ENCODE results near the gene OR6B1.

The OR6B1 gene

GRCh38 chr7:143987513-143987912, 12.6 kb upstream of the OR6B1 start:
- no peak for TF ChIP-seq EGR1 (IDR thresholded peaks at IDR 0.05)
- no peak for TF ChIP-seq NFIC (IDR thresholded peaks at IDR 0.05)
- TF ChIP-seq TEAD4 (IDR thresholded peaks at IDR 0.05) = no peak
- TF ChIP-seq EP300 (IDR thresholded peaks at IDR 0.05; ENCODE audit: borderline replicate concordance) = no peak
- TF ChIP-seq REST (IDR thresholded peaks at IDR 0.05; ENCODE audit: low read depth) = no peak
- no peak for TF ChIP-seq CREB1 (IDR thresholded peaks at IDR 0.05; ENCODE audit: low read depth)
- no peak for TF ChIP-seq YY1 (IDR thresholded peaks at IDR 0.05; ENCODE audit: low read depth)
- TF ChIP-seq CEBPB (IDR thresholded peaks at IDR 0.05) = no peak
- no peak for TF ChIP-seq ZBTB7A (IDR thresholded peaks at IDR 0.05; ENCODE audit: low read depth)
- no peak for TF ChIP-seq TCF12 (IDR thresholded peaks at IDR 0.05; ENCODE audit: low read depth)
- TF ChIP-seq TAF1 (IDR thresholded peaks at IDR 0.05; ENCODE audit: low read depth) = no peak
- TF ChIP-seq MAX (IDR thresholded peaks at IDR 0.05) = no peak
- no peak for TF ChIP-seq FOXM1 (IDR thresholded peaks at IDR 0.05; ENCODE audit: borderline replicate concordance, low read depth)
- TF ChIP-seq USF1 (IDR thresholded peaks at IDR 0.05) = no peak
- TF ChIP-seq RAD21 (IDR thresholded peaks at IDR 0.05; ENCODE audit: low read depth) = no peak

GRCh38 chr7:143988976-143989745, 11.0 kb upstream of the OR6B1 start:
- TF ChIP-seq USF1 (IDR thresholded peaks at IDR 0.05) (no peak), TCF12 (IDR thresholded peaks at IDR 0.05; ENCODE audit: low read depth) (no peak), NFIC (IDR thresholded peaks at IDR 0.05) (no peak), TEAD4 (IDR thresholded peaks at IDR 0.05) (no peak), YY1 (IDR thresholded peaks at IDR 0.05; ENCODE audit: low read depth) (no peak), CREB1 (IDR thresholded peaks at IDR 0.05; ENCODE audit: low read depth) (no peak), CEBPB (IDR thresholded peaks at IDR 0.05) (no peak), ZBTB7A (IDR thresholded peaks at IDR 0.05; ENCODE audit: low read depth) (no peak), EP300 (IDR thresholded peaks at IDR 0.05; ENCODE audit: borderline replicate concordance) (no peak), TAF1 (IDR thresholded peaks at IDR 0.05; ENCODE audit: low read depth) (no peak), RAD21 (IDR thresholded peaks at IDR 0.05; ENCODE audit: low read depth) (no peak), MAX (IDR thresholded peaks at IDR 0.05) (no peak), EGR1 (IDR thresholded peaks at IDR 0.05) (no peak), REST (IDR thresholded peaks at IDR 0.05; ENCODE audit: low read depth) (no peak), FOXM1 (IDR thresholded peaks at IDR 0.05; ENCODE audit: borderline replicate concordance, low read depth) (no peak)

GRCh38 chr7:143992670-143993069, 7.5 kb upstream of the OR6B1 start:
- TF ChIP-seq TCF12 (IDR thresholded peaks at IDR 0.05; ENCODE audit: low read depth) (no peak), CEBPB (IDR thresholded peaks at IDR 0.05) (no peak), NFIC (IDR thresholded peaks at IDR 0.05) (no peak), EGR1 (IDR thresholded peaks at IDR 0.05) (no peak), USF1 (IDR thresholded peaks at IDR 0.05) (no peak), TAF1 (IDR thresholded peaks at IDR 0.05; ENCODE audit: low read depth) (no peak), ZBTB7A (IDR thresholded peaks at IDR 0.05; ENCODE audit: low read depth) (no peak), YY1 (IDR thresholded peaks at IDR 0.05; ENCODE audit: low read depth) (no peak), EP300 (IDR thresholded peaks at IDR 0.05; ENCODE audit: borderline replicate concordance) (no peak), TEAD4 (IDR thresholded peaks at IDR 0.05) (no peak)

- TF ChIP-seq FOXM1 (IDR thresholded peaks at IDR 0.05; ENCODE audit: borderline replicate concordance, low read depth) = no peak
- no peak for TF ChIP-seq MAX (IDR thresholded peaks at IDR 0.05)
- no peak for TF ChIP-seq NFIC (IDR thresholded peaks at IDR 0.05)
- no peak for TF ChIP-seq USF1 (IDR thresholded peaks at IDR 0.05)
- no peak for TF ChIP-seq YY1 (IDR thresholded peaks at IDR 0.05; ENCODE audit: low read depth)
- TF ChIP-seq EGR1 (IDR thresholded peaks at IDR 0.05) = no peak
- TF ChIP-seq EP300 (IDR thresholded peaks at IDR 0.05; ENCODE audit: borderline replicate concordance) = no peak
- no peak for TF ChIP-seq TAF1 (IDR thresholded peaks at IDR 0.05; ENCODE audit: low read depth)
- no peak for TF ChIP-seq ZBTB7A (IDR thresholded peaks at IDR 0.05; ENCODE audit: low read depth)
- TF ChIP-seq CREB1 (IDR thresholded peaks at IDR 0.05; ENCODE audit: low read depth) = no peak
- TF ChIP-seq TEAD4 (IDR thresholded peaks at IDR 0.05) = no peak
- TF ChIP-seq REST (IDR thresholded peaks at IDR 0.05; ENCODE audit: low read depth) = no peak
- TF ChIP-seq TCF12 (IDR thresholded peaks at IDR 0.05; ENCODE audit: low read depth) = no peak
- TF ChIP-seq RAD21 (IDR thresholded peaks at IDR 0.05; ENCODE audit: low read depth) = no peak
Measured at GRCh38 chr7:143993924-143994323, 6.2 kb upstream of the OR6B1 start.

Data from Ishikawa (cell line).